Duodenal mucosa (tissue), 2 donors: Measurements from ENCODE around the gene PERCC1.

Experiments used
- H3K27ac ChIP-seq: one replicate; pipeline ENCODE4 v1.7.0; 2013; ENCODE audit warnings: low read depth, low read length
- H3K27me3 ChIP-seq, 2 donors: one replicate each; pipeline ENCODE4 v1.7.0; 2013; ENCODE audit warnings: low read length in 2 of 2, control low read depth in 1 of 2; ENCODE audit not compliant: insufficient read depth in 2 of 2, control insufficient read depth in 1 of 2
- H3K36me3 ChIP-seq, 2 donors: one replicate each; pipeline ENCODE4 v1.7.0; 2013; ENCODE audit warnings: low read length in 2 of 2, control low read depth in 1 of 2; ENCODE audit not compliant: insufficient read depth in 2 of 2, control insufficient read depth in 1 of 2
- H3K4me1 ChIP-seq, 2 donors: one replicate each; pipeline ENCODE4 v1.7.0; 2013; ENCODE audit warnings: low read length in 2 of 2, control low read depth in 1 of 2; ENCODE audit not compliant: insufficient read depth in 2 of 2, control insufficient read depth in 1 of 2
- H3K4me3 ChIP-seq, 2 donors: one replicate each; pipeline ENCODE4 v1.7.0; 2013; ENCODE audit warnings: low read length in 2 of 2, low read depth in 1 of 2
- H3K9ac ChIP-seq, 2 donors: one replicate each; pipeline ENCODE4 v1.7.0; 2013; ENCODE audit warnings: low read length in 2 of 2, low read depth in 1 of 2
- H3K9me3 ChIP-seq, 2 donors: one replicate each; pipeline ENCODE4 v1.7.0; 2013; ENCODE audit warnings: low read length in 2 of 2, control low read depth in 1 of 2; ENCODE audit not compliant: control insufficient read depth in 1 of 2

PERCC1 gene

DNA sequence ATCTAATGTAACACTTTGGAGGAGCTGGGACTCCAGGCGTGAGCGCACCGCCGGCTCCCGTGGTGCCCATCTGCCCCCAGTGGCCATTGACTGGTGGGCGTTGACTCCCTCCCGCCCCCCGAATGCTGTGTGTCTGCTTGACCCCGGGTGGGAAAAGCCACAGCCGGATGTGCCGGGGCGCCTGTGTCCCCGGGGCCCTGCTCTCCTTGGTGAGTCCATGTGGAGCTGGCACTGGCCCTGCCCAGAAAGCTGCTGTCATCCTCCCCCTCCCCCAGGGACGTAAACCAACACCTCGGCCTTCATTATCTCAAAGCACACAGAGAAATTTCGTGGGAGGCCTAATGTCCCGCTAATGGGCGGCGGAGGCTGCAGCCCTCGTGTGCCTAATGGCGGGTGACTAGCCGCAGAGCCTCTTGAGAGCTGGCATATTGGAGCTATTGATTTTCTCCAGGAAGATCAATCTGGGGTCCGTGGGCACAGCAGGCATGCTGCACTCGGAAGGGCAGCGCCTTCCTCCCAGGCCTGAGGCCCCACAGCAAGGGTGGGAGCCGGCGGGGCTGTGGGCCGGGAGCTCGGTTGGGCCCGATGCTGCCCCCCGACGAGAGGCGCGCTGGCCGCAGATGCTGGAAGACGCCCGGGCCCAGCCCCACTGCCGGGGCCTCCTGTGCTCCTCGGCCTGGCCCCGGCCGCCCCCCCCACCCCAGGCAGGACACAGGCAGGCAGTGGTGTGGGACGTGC, 4.0 kb upstream of the PERCC1 start:
- Histone ChIP-seq H3K36me3 (no peaks in the 10 kb centered on the region), H3K9ac (no peak overlapping the region), H3K4me3 (no peak overlapping the region), H3K9me3 (no peaks in the 10 kb centered on the region), H3K27ac (no peak overlapping the region), H3K4me1 (no peaks in the 10 kb centered on the region), H3K27me3 (peaks cover 4 to 8% of the 10 kb centered on the region in 2 donors)

DNA sequence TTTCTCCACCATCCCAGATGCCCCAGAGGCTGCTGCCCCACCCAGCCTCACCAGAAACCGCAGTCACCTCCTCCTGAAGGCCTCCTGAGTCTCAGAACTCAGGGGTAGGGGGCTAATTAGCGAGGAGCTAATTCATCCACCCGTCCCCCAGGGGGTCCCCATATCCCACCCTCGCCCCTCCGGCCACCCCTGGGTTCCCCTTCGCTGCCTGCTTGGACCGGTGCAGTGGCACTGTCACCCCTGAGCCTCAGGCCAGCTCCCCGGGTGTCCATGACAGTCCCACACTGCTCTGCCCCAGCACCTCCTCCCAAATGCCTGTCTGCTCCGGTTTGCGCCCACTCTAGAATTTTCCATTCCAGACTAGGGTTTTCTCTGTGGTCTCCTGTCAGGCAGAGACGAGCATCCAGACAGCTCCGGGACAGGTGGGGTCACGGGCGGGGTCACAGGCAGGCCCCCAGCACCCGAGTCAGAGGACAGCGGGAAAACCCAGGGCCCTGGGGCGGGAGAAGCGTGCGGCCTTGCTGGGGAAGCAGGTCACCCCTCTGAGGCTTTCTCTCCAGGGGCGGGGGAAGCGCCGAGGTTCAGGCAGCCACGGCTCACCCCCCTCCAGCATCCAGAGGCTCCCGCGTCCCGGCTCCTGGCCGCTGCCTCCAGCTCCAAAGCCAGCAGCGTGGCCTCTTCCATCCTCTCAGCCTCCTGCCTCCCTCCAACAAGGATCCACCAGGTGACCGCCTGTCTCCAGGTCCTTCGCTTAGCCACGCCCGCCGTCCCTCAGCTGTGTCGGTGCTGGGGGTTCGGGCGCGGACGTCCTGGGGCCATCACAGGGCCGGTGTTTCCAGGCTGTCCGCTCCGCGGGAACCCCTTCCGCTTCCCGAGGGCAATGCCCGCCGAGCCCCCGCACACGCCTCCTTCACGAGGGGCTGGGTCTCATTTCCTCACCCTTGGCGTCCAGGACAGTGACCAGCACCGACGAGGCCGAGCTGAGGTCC, 3.1 kb upstream of the PERCC1 start:
- H3K27me3 ChIP-seq: peaks cover 4 to 8% of the 10 kb centered on the region in 2 donors
- H3K4me1 ChIP-seq: no peaks in the 10 kb centered on the region
- H3K9me3 ChIP-seq: no peaks in the 10 kb centered on the region
- H3K9ac ChIP-seq: no peak overlapping the region
- no peaks in the 10 kb centered on the region for H3K36me3 ChIP-seq
- no peak overlapping the region for H3K27ac ChIP-seq
- no peak overlapping the region for H3K4me3 ChIP-seq

DNA sequence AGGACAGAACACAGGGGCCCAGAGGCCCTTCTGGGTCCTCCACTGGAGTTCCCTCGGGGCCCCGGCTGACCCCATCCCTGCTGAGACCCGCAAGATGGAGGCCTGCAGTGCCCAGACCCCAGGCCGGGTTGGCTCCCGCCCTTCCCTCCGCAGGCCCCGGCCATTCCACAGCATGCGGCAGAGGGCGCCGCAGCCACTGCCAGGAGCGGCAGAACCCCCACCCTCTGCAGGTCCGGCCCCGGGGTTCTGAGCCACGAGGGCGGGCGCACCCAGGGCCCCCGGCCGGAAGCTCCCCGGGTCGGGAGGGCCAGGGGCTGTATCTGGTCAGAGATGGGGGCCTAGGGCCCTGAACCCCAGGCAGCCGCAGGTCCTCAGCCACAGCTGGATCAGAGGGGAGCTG, 2.4 kb upstream of the PERCC1 start:
- H3K27ac ChIP-seq: no peak overlapping the region
- no peaks in the 10 kb centered on the region for H3K36me3 ChIP-seq
- H3K27me3 ChIP-seq: peaks cover 4 to 8% of the 10 kb centered on the region in 2 donors
- no peaks in the 10 kb centered on the region for H3K9me3 ChIP-seq
- H3K9ac ChIP-seq: no peak overlapping the region
- H3K4me3 ChIP-seq: no peak overlapping the region
- no peaks in the 10 kb centered on the region for H3K4me1 ChIP-seq

DNA sequence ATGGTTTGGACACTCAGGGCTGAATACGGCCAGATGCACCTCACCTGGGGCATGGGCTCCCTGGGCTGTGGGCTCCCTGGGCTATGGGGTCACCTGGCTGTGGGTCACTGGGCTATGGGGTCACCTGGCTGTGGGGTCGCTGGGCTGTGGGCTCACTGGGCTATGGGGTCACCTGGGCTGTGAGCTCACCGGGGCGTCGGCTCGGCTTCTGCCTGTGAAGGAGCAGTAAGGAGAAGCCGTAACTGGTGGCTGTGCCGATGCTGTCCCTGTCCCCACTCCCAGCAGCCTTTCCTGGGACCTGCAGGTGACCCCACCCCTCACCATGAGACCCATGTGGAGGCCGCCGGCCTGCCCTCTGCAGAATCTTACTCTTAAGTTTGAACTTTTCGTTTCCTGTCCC, 1.9 kb upstream of the PERCC1 start:
- Histone ChIP-seq H3K4me1 (no peaks in the 10 kb centered on the region), H3K27me3 (peaks cover 4 to 8% of the 10 kb centered on the region in 2 donors), H3K9me3 (no peaks in the 10 kb centered on the region), H3K36me3 (no peaks in the 10 kb centered on the region), H3K27ac (no peak overlapping the region), H3K9ac (no peak overlapping the region), H3K4me3 (no peak overlapping the region)

DNA sequence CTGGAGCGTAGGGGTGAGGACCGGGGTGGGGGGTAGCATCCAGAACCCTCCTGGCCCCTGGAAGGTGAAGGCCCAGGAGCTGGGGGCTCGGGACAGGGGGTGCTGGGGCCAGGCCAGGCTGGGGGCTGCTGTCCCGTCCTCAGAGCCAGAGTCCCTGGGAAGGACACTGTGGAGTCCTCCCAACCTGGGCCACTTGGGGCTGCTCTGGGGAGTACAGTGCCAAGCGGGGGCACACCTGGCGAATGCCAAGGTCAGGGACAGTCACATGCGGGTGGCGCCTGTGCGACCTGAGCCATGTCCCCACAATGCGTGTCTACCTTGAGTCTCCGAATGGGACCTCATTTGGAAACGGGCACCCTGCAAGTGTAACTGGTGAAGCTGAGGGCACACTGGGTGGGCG, 1.2 kb upstream of the PERCC1 start:
- H3K4me3 ChIP-seq: no peak overlapping the region
- no peaks in the 10 kb centered on the region for H3K4me1 ChIP-seq
- no peaks in the 10 kb centered on the region for H3K9me3 ChIP-seq
- no peaks in the 10 kb centered on the region for H3K36me3 ChIP-seq
- no peak overlapping the region for H3K27ac ChIP-seq
- H3K9ac ChIP-seq: no peak overlapping the region
- H3K27me3 ChIP-seq: peaks cover 4 to 8% of the 10 kb centered on the region in 2 donors

DNA sequence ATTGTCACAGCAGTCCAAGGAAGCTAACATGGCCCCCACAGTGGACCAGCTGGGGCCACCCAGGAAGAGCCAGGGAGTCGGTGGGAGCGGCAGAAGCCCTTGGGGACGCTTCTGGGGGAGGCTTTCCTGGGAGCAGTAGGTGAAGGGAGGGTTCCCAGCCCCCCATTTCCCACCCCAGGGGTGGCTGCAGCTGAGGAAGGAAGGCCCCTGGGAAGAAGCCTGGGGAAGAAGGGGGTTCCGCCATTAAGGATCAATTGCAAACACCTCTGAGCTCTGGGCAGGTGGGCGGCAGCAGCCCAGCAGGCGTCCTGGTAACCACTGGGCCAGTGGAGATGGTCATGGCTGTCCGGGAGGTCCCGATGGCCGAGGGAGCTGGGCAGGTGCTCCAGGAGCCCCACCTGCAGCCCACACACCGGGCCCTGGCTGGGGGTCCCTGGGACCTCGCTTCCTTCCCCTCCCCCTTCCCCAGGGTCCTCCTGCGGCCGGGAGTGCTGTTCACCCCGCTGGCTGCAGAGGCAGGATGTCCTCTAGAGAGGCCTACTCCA, 592 bp upstream of the PERCC1 start:
- H3K27ac ChIP-seq: no peak overlapping the region
- H3K9me3 ChIP-seq: no peaks in the 10 kb centered on the region
- no peaks in the 10 kb centered on the region for H3K36me3 ChIP-seq
- peaks cover 4 to 8% of the 10 kb centered on the region in 2 donors for H3K27me3 ChIP-seq
- H3K4me3 ChIP-seq: no peak overlapping the region
- no peak overlapping the region for H3K9ac ChIP-seq
- no peaks in the 10 kb centered on the region for H3K4me1 ChIP-seq

DNA sequence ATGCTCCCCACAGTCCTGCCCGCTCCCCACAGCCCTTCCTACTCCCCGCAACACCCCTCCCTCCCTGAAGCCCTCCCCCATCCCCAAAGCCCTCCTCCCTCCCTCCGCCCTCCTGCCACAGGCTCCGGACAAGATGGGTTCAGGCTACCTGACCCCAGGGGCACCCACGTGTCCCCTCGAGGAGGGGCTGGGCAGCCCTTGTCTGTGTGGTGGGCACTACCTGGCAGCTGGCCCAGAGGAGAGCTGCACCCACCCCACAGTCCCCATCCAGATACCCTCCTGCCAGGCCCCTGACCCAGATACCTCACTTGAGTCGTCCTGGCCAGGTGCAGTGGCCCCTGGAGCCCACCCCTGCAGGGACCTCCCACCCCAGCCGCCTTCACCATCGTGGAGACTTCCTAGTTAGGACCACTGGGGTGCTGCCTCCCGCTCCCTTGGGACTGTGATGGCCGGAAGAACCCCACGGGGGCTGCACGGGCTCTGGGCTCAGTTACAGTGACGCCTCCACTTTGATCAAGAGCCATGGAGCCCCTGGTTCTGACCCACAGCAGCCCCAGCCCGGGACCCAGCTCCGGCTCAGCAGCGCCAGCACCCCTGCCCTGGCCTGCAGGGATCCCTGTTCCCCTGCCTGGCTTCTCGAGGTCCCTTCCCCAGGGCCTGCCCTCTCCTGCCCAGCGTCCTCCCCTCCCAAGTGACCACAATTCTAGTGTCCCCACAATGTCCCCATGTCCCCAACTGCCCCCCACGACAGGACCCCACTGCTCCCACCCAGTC, 806 bp downstream of the PERCC1 start:
- no peak overlapping the region for H3K9ac ChIP-seq

DNA sequence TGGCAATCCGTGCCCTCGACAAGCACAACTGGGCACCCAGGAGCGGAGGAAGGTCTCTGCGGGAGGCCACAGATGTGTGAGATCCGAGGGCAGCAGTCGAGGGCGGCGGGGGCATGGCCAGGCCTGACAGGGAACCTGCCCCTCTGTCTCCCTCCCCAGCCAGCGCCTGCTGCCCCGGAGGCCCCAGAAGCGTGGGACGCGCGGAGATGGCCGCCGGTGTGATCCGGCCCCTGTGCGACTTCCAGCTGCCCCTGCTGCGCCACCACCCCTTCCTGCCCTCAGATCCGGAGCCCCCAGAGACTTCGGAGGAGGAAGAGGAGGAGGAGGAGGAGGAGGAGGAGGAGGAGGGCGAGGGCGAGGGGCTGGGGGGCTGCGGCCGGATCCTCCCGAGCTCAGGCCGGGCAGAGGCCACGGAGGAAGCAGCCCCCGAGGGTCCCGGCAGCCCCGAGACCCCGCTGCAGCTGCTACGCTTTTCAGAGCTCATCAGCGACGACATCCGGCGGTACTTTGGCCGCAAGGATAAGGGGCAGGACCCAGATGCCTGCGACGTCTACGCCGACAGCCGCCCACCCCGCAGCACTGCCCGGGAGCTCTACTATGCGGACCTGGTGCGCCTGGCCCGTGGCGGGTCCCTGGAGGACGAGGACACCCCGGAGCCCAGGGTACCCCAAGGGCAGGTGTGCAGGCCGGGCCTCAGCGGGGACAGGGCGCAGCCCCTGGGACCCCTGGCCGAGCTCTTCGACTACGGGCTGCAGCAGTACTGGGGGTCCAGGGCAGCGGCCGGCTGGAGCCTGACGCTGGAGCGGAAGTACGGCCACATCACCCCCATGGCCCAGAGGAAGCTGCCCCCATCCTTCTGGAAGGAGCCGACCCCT, 1.7 kb downstream of the PERCC1 start:
- Histone ChIP-seq H3K9ac (no peak overlapping the region), H3K27ac (no peak overlapping the region), H3K36me3 (no peaks in the 10 kb centered on the region), H3K9me3 (no peaks in the 10 kb centered on the region), H3K4me1 (no peaks in the 10 kb centered on the region), H3K27me3 (peaks cover 4 to 8% of the 10 kb centered on the region in 2 donors), H3K4me3 (no peak overlapping the region)

More for the DNA sequence above, 806 bp downstream of the PERCC1 start:
- no peaks in the 10 kb centered on the region for H3K36me3 ChIP-seq
- no peak overlapping the region for H3K4me3 ChIP-seq
- H3K27me3 ChIP-seq: peaks cover 4 to 8% of the 10 kb centered on the region in 2 donors
- H3K4me1 ChIP-seq: no peaks in the 10 kb centered on the region
- no peaks in the 10 kb centered on the region for H3K9me3 ChIP-seq
- no peak overlapping the region for H3K27ac ChIP-seq

DNA sequence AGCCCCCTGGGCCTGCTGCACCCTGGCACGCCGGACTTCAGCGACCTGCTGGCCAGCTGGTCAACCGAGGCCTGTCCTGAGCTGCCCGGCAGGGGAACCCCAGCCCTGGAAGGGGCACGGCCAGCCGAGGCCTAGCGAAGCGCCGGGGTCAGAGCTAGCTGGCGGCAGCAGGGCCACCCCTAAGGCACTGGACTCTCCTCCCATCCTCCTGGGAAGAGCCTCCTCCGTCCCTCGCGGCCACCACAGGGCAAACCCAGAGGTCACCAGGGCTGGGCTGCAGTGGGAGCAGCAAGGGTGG, 2.3 kb downstream of the PERCC1 start:
- no peaks in the 10 kb centered on the region for H3K9me3 ChIP-seq
- H3K9ac ChIP-seq: no peak overlapping the region
- no peak overlapping the region for H3K4me3 ChIP-seq
- no peaks in the 10 kb centered on the region for H3K4me1 ChIP-seq
- H3K27me3 ChIP-seq: peaks cover 4 to 8% of the 10 kb centered on the region in 2 donors
- no peaks in the 10 kb centered on the region for H3K36me3 ChIP-seq
- no peak overlapping the region for H3K27ac ChIP-seq
